ENCODE measurements around the gene ADSL. TPM values are rescaled to one million over a fixed set of nuclear protein-coding genes. Genes with fewer than 3 reads are reported as not detected.
"Not testable (repeated sequence)": the region's sequence is repeated elsewhere in the genome, so short reads cannot be mapped to it uniquely, and the experiment has no call there.

Gene ADSL
- total and polyA plus RNA-seq, 8 donors, result 17.0 to 167 (median 36.6) TPM

GRCh38 chr22:40310081-40310767, 36.1 kb upstream of the ADSL start:
- Histone ChIP-seq H3K27me3 (no peaks in the 10 kb centered on the region), H3K9me3 (no peaks in the 10 kb centered on the region), H3K36me3 (peaks cover 57 to 100% (median 99%) of the 10 kb centered on the region in 4 donors), H3K27ac (peak overlapping the region in 4 of 5 donors; percentile 11 to 75 (median 64)), H3K4me3 (no peak overlapping the region), H3K4me1 (peaks cover 0 to 38% (median 16%) of the 10 kb centered on the region in 4 donors)
- DNase-seq, result peak in 1 of 2 donors; percentile 80
- intact Hi-C loops (cut with DNase I; ENCODE audit: low total_unique reads), result no loop called here
- TF ChIP-seq POLR2A (IDR thresholded peaks at IDR 0.05) (no peak), EP300 (IDR thresholded peaks at IDR 0.05) (no peak), CTCF (IDR thresholded peaks at IDR 0.05) (no peak), POLR2AphosphoS5 (IDR thresholded peaks at IDR 0.05) (peak in 1 of 3 donors; percentile 37)
- WGBS, 5 donors, result 58 to 81% (median 69%) methylated on average over 9 of the region's 9 CpGs

GRCh38 chr22:40310768-40311120, 35.6 kb upstream of the ADSL start:
- Histone ChIP-seq H3K4me1 (peaks cover 0 to 38% (median 16%) of the 10 kb centered on the region in 4 donors), H3K4me3 (no peak overlapping the region), H3K27me3 (no peaks in the 10 kb centered on the region), H3K9me3 (no peaks in the 10 kb centered on the region), H3K36me3 (peaks cover 62 to 100% (median 99%) of the 10 kb centered on the region in 4 donors), H3K27ac (peak overlapping the region; percentile 11 to 75 (median 61))
- intact Hi-C loops (cut with DNase I; ENCODE audit: low total_unique reads), result no loop called here
- TF ChIP-seq POLR2A (IDR thresholded peaks at IDR 0.05), result no peak
- DNase-seq, result no peak
- WGBS, 5 donors, result 57 to 75% (median 70%) methylated on average over 5 of the region's 5 CpGs

- 91 to 97% (median 97%) methylated on average over 12 of the region's 12 CpGs for WGBS, 5 donors
- peaks cover 71 to 100% (median 99%) of the 10 kb centered on the region in 4 donors for H3K36me3 ChIP-seq
- H3K4me3 ChIP-seq; H3K9me3 ChIP-seq; intact Hi-C loops (cut with DNase I; ENCODE audit: low total_unique reads); H3K27me3 ChIP-seq; DNase-seq: not testable (repeated sequence)
- H3K27ac ChIP-seq, result peak overlapping the region in 3 of 5 donors; percentile 21 to 68 (median 61)
- peaks cover 0 to 34% (median 16%) of the 10 kb centered on the region in 4 donors for H3K4me1 ChIP-seq
Measured at GRCh38 chr22:40311646-40312045, 34.7 kb upstream of the ADSL start.

- 89 to 93% (median 91%) methylated on average over 2 of the region's 2 CpGs for WGBS, 5 donors
- intact Hi-C loops (cut with DNase I; ENCODE audit: low total_unique reads), result no loop called here
- peak overlapping the region in 3 of 5 donors; percentile 21 to 68 (median 61) for H3K27ac ChIP-seq
- no peak for DNase-seq
- H3K9me3 ChIP-seq, result no peaks in the 10 kb centered on the region
- no peaks in the 10 kb centered on the region for H3K27me3 ChIP-seq
- no peak overlapping the region for H3K4me3 ChIP-seq
- H3K36me3 ChIP-seq, result peaks cover 75 to 100% (median 100%) of the 10 kb centered on the region in 4 donors
- TF ChIP-seq EP300 (IDR thresholded peaks at IDR 0.05), result no peak
- no peak for TF ChIP-seq POLR2A (IDR thresholded peaks at IDR 0.05)
- TF ChIP-seq CTCF (IDR thresholded peaks at IDR 0.05), result no peak
- TF ChIP-seq POLR2AphosphoS5 (IDR thresholded peaks at IDR 0.05), result no peak
- peaks cover 0 to 31% (median 14%) of the 10 kb centered on the region in 4 donors for H3K4me1 ChIP-seq
Measured at GRCh38 chr22:40312050-40312449, 34.2 kb upstream of the ADSL start.

- no peak for DNase-seq
- Histone ChIP-seq H3K36me3 (peaks cover 75 to 100% (median 100%) of the 10 kb centered on the region in 4 donors), H3K27me3 (no peaks in the 10 kb centered on the region), H3K27ac (peak overlapping the region in 3 of 5 donors; percentile 21 to 68 (median 22)), H3K4me3 (no peak overlapping the region), H3K9me3 (no peaks in the 10 kb centered on the region), H3K4me1 (peaks cover 0 to 24% (median 13%) of the 10 kb centered on the region in 4 donors)
- intact Hi-C loops (cut with DNase I; ENCODE audit: low total_unique reads), result no loop called here
- WGBS, 5 donors, result 61 to 84% (median 76%) methylated on average over 2 of the region's 2 CpGs
- TF ChIP-seq EP300 (IDR thresholded peaks at IDR 0.05) (no peak), POLR2AphosphoS5 (IDR thresholded peaks at IDR 0.05) (no peak), POLR2A (IDR thresholded peaks at IDR 0.05) (no peak), CTCF (IDR thresholded peaks at IDR 0.05) (no peak)
Measured at GRCh38 chr22:40313007-40313406, 33.3 kb upstream of the ADSL start.

Data from stomach (tissue), 9 donors.